Loucy (cell line): ENCODE results near the gene ALOX15.

Source experiments
- CTCF ChIP-seq: fragments of 200-600 bp; sonication (generic); conservative IDR thresholded peaks from 2 replicates; pipeline ENCODE4 v1.5.1; 2014; ENCODE audit warnings: mild to moderate bottlenecking, antibody characterized with exemption, low read length
- EZH2phosphoT487 ChIP-seq: fragments of 200-600 bp; IDR thresholded peaks from 2 replicates; pipeline ENCODE4 v1.6.1; 2018; ENCODE audit warnings: antibody characterized with exemption, mild to moderate bottlenecking, moderate library complexity, borderline replicate concordance

- TF ChIP-seq CTCF (no peak), EZH2phosphoT487 (no peak)
Measured at GRCh38 chr17:4609761-4610160, 31.7 kb downstream of the ALOX15 start.
